Lung (tissue), 12 donors: ENCODE results near the gene SRM. TPM values are rescaled to one million over a fixed set of nuclear protein-coding genes. Genes with fewer than 3 reads are reported as not detected.
"Not testable (repeated sequence)": the region's sequence is repeated elsewhere in the genome, so short reads cannot be mapped to it uniquely, and the experiment has no call there.

Source experiments
- ATAC-seq: fragments of 200-7000 bp; cut with Tn5 transposase; one replicate; pipeline ENCODE4 v1.9.1; 2020; ENCODE audit warnings: moderate number of reproducible peaks; ENCODE audit not compliant: insufficient read depth, low FRiP score
- DNase-seq, 3 donors: peaks; one replicate each; pipeline ENCODE4 v3.0.0-alpha.2; 2013 to 2017
- H3K27ac ChIP-seq, 2 donors: one replicate each; pipeline ENCODE4 v1.5.1; 2013; ENCODE audit warnings: mild to moderate bottlenecking in 2 of 2, moderate library complexity in 2 of 2, control low read depth in 1 of 2, inconsistent platforms in 1 of 2, low read depth in 1 of 2, low read length in 1 of 2
- H3K27me3 ChIP-seq, 3 donors: one replicate each; pipeline ENCODE4 v1.5.1; 2013; ENCODE audit warnings: low read length in 2 of 3; ENCODE audit not compliant: control insufficient read depth in 3 of 3, insufficient read depth in 3 of 3
- H3K36me3 ChIP-seq, 4 donors: one replicate each; pipeline ENCODE4 v1.5.1; 2013; ENCODE audit warnings: low read length in 4 of 4, mild to moderate bottlenecking in 1 of 4, moderate library complexity in 1 of 4; ENCODE audit not compliant: control insufficient read depth in 4 of 4, insufficient read depth in 4 of 4
- H3K4me1 ChIP-seq, 5 donors: one replicate each; pipeline ENCODE4 v1.5.1; 2013; ENCODE audit warnings: low read length in 5 of 5, mild to moderate bottlenecking in 2 of 5, moderate library complexity in 1 of 5; ENCODE audit not compliant: control insufficient read depth in 5 of 5, insufficient read depth in 5 of 5
- H3K4me3 ChIP-seq: one replicate; pipeline ENCODE4 v1.5.1; 2013; ENCODE audit warnings: mild to moderate bottlenecking, control low read depth, moderate library complexity
- H3K9ac ChIP-seq, 2 donors: one replicate each; pipeline ENCODE4 v1.5.1; 2013; ENCODE audit warnings: low read length in 2 of 2, control low read depth in 1 of 2; ENCODE audit not compliant: insufficient read depth in 1 of 2
- H3K9me3 ChIP-seq, 4 donors: one replicate each; pipeline ENCODE4 v1.5.1; 2013; ENCODE audit warnings: low read length in 3 of 4, mild to moderate bottlenecking in 1 of 4, moderate library complexity in 1 of 4; ENCODE audit not compliant: control insufficient read depth in 4 of 4, insufficient read depth in 3 of 4
- CTCF ChIP-seq: IDR thresholded peaks from 2 replicates; pipeline ENCODE4 v1.5.1; 2012; ENCODE audit warnings: mild to moderate bottlenecking; ENCODE audit errors: control extremely low read depth, extremely low read depth
- WGBS, 2 donors: extraction: QIAGEN DNeasy Blood & Tissue Kit; methylation state at CpG; one replicate each; pipeline ENCODE4 v1.1.7; 2013; 5-methylcytosine and 5-hydroxymethylcytosine counted together
- polyA plus RNA-seq, 2 donors: library from polyadenylated mRNA; stranded (reverse); fragments of 200-250 nt; gene quantifications; one replicate each; pipeline ENCODE4 v1.2.1, GENCODE V29; 2013
- total RNA-seq, 2 donors: library from RNA; depleted of rRNA in 1 of 2; stranded (reverse); fragments of >200 nt in 1 of 2; gene quantifications; one replicate each; pipeline ENCODE4 v1.2.1, GENCODE V29; 2014 to 2021
- donor health status: control.
- donor health status: control.
- donor health status: Bipolar disorder and iron deficiency.
- donor health status: healthy.
- donor health status: DM: yes; HTN: yes; CAD: no.

The SRM gene
- total and polyA plus RNA-seq, 4 donors = 12.3 to 132 (median 115) TPM

GRCh38 chr1:11100149-11100493 is 40.3 kb upstream of the SRM start:
- Histone ChIP-seq H3K36me3 (peaks cover 0 to 12% (median 9%) of the 10 kb centered on the region in 4 donors), H3K9ac (peak overlapping the region; percentile 78 to 94), H3K27me3 (no peaks in the 10 kb centered on the region), H3K9me3 (peaks cover 0 to 1% (median 0%) of the 10 kb centered on the region in 4 donors), H3K4me3 (peak overlapping the region; percentile 99), H3K4me1 (peaks cover 3 to 12% (median 8%) of the 10 kb centered on the region in 5 donors), H3K27ac (peak overlapping the region; percentile 51 to 84)
- DNase-seq (no peak), ATAC-seq (no peak)
- 39 to 52% methylated on average over 13 of the region's 13 CpGs for WGBS, 2 donors
- TF ChIP-seq CTCF = no peak

- Histone ChIP-seq H3K4me1 (peaks cover 3 to 12% (median 8%) of the 10 kb centered on the region in 5 donors), H3K9ac (peak within 1 kb of the TSS; percentile 78 to 94), H3K27ac (peak within 1 kb of the TSS; percentile 80 to 84), H3K9me3 (peaks cover 0 to 1% (median 0%) of the 10 kb centered on the region in 4 donors), H3K27me3 (no peaks in the 10 kb centered on the region), H3K36me3 (peaks cover 3 to 15% (median 11%) of the 10 kb centered on the region in 4 donors), H3K4me3 (peak within 1 kb of the TSS; percentile 99)
- no peak for TF ChIP-seq CTCF
- ATAC-seq = peak; percentile 93
- WGBS, 2 donors = 0% methylated on average over 74 to 78 of the region's 78 CpGs
- DNase-seq = peak; percentile 91 to 92 (median 92)
Observed at GRCh38 chr1:11099310-11100148, 39.7 kb upstream of the SRM start, which contains the start of gene EXOSC10. TSS of gene EXOSC10 (minus strand) at chr1:11099869. CDS start at chr1:11099831, 38 bp downstream.

GRCh38 chr1:11098931-11099309 is 39.1 kb upstream of the SRM start:
- DNase-seq (no peak), ATAC-seq (no peak)
- Histone ChIP-seq H3K36me3 (peaks cover 3 to 20% (median 11%) of the 10 kb centered on the region in 4 donors), H3K9me3 (peaks cover 0 to 1% (median 0%) of the 10 kb centered on the region in 4 donors), H3K9ac (peak overlapping the region; percentile 77 to 94), H3K27me3 (no peaks in the 10 kb centered on the region), H3K27ac (peak overlapping the region; percentile 80 to 84), H3K4me3 (peak overlapping the region; percentile 99), H3K4me1 (peaks cover 3 to 12% (median 8%) of the 10 kb centered on the region in 5 donors)
- TF ChIP-seq CTCF = no peak
- WGBS, 2 donors = 15 to 17% methylated on average over 5 of the region's 5 CpGs

GRCh38 chr1:11083784-11084183 is 24.0 kb upstream of the SRM start:
- peaks cover 33 to 43% (median 37%) of the 10 kb centered on the region in 4 donors for H3K36me3 ChIP-seq
- H3K9me3 ChIP-seq, DNase-seq, H3K27ac ChIP-seq, ATAC-seq, H3K27me3 ChIP-seq, H3K9ac ChIP-seq, H3K4me3 ChIP-seq, H3K4me1 ChIP-seq: not testable (repeated sequence)
- 88 to 95% methylated on average over 2 of the region's 3 CpGs for WGBS, 2 donors
